ENCODE data around the gene PCBP3. TPM values are rescaled to one million over a fixed set of nuclear protein-coding genes. Genes with fewer than 3 reads are reported as not detected.

Gene PCBP3
- total RNA-seq, 1 donor from 2014 or later, result 3.8 TPM

DNA sequence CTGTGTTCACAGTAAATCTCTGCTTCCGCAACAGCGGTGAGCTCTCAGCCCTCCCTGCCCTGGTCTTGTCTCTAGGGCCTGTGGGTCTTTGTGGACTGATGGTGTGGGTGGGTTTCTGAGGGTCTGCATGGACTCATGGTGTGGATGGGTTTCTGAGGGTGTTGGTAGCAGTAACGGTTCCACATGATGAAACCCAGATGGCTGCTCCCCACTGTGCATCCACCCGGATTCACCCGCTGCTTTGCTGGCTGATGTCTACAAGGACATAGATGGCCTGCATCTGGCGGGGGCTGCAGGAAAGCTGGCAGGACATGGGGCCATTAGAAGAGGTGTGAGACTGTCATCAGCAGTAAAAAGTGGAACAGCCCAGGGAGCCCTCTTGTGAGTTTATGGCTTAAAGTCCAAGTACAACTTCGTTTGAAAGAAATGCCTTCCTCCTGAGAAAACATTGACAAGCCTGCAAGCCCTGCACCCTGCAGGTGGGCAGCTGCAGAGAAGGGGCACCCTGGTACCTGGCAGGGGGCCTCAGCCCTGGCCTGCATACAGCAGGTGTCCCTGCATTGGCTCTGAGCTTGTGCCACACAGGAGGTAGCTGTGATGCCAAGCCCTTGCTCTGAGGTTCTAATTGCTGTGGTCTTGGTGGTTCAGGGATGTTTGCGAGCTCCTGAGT, 181.2 kb downstream of the PCBP3 start:
- DNase-seq, result no peak
- Histone ChIP-seq H3K27me3 (no peaks in the 10 kb centered on the region), H3K36me3 (no peaks in the 10 kb centered on the region), H3K9me3 (no peaks in the 10 kb centered on the region), H3K27ac (no peak overlapping the region), H3K4me1 (no peaks in the 10 kb centered on the region), H3K4me3 (no peak overlapping the region)
- intact Hi-C loops (cut with DNase I), result loop anchor here (10.0 kb wide), 1 partner anchor 270 kb away; no protein-coding TSS in a partner anchor
- no peak for ATAC-seq
- TF ChIP-seq, protein P1, sequence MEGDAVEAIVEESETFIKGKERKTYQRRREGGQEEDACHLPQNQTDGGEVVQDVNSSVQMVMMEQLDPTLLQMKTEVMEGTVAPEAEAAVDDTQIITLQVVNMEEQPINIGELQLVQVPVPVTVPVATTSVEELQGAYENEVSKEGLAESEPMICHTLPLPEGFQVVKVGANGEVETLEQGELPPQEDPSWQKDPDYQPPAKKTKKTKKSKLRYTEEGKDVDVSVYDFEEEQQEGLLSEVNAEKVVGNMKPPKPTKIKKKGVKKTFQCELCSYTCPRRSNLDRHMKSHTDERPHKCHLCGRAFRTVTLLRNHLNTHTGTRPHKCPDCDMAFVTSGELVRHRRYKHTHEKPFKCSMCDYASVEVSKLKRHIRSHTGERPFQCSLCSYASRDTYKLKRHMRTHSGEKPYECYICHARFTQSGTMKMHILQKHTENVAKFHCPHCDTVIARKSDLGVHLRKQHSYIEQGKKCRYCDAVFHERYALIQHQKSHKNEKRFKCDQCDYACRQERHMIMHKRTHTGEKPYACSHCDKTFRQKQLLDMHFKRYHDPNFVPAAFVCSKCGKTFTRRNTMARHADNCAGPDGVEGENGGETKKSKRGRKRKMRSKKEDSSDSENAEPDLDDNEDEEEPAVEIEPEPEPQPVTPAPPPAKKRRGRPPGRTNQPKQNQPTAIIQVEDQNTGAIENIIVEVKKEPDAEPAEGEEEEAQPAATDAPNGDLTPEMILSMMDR (IDR thresholded peaks at IDR 0.05), result no peak

DNA sequence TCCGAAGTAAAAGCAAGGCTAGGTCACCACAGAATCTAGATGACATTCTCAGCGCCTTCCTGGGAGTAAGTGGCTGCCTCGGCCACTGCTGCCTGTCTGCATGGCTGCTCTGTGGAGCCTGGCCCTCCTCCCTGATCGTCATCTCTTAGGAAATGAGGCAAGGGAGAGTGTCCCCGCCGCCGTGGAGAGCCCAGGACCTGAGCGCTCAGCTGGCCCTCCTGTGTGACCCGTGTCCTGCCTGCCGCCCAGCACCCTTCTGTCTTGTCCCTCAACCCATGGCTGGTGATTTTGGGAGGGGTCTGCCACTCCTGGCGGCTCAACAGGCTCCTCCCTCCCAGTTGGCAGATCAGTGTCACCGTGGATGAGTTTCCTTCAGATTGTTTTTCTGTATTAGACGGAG, 181.7 kb downstream of the PCBP3 start:
- no peaks in the 10 kb centered on the region for H3K36me3 ChIP-seq
- no peaks in the 10 kb centered on the region for H3K9me3 ChIP-seq
- no peak for DNase-seq
- TF ChIP-seq, protein P1 (IDR thresholded peaks at IDR 0.05), result no peak
- ATAC-seq, result no peak
- no peaks in the 10 kb centered on the region for H3K4me1 ChIP-seq
- intact Hi-C loops (cut with DNase I), result loop anchor here (10.0 kb wide), 1 partner anchor 270 kb away; no protein-coding TSS in a partner anchor
- H3K4me3 ChIP-seq, result no peak overlapping the region
- H3K27ac ChIP-seq, result no peak overlapping the region
- H3K27me3 ChIP-seq, result no peaks in the 10 kb centered on the region

DNA sequence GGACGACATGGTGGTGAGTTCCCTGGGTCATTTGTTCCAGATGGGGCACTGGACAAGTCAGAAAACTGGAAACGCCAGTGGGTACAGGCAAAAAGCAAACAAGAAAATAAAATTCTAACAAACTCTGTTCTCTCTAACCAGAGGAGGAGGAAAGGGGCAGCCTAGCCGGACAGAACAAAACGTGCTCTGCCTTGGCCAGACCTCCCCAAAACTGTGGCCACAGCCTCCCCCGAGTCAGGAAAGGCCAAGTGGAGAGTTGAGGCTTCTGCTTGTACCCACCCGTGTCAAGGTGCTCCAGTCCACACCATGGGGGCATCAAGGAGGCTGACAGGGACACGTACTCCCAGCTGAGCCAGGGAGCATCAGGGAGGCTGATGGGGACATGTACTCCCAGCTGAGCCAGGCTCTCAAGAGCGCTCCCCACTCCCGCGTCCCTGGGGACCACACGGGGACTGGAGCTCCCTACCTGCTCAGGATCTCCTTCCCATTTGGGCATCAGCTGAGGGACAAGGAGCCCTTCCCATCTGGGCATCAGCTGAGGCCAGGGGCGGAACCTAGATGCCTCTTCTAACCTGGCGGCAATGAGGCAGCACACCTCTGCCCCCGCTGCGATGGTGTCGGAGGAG, 183.3 kb downstream of the PCBP3 start:
- Histone ChIP-seq H3K4me1 (no peaks in the 10 kb centered on the region), H3K27me3 (no peaks in the 10 kb centered on the region), H3K27ac (no peak overlapping the region), H3K4me3 (no peak overlapping the region), H3K36me3 (no peaks in the 10 kb centered on the region), H3K9me3 (no peaks in the 10 kb centered on the region)
- DNase-seq, result no peak
- TF ChIP-seq, protein P1 (IDR thresholded peaks at IDR 0.05), result no peak
- no peak for ATAC-seq
- intact Hi-C loops (cut with DNase I), result loop anchor here (10.0 kb wide), 1 partner anchor 272 kb away; no protein-coding TSS in a partner anchor

DNA sequence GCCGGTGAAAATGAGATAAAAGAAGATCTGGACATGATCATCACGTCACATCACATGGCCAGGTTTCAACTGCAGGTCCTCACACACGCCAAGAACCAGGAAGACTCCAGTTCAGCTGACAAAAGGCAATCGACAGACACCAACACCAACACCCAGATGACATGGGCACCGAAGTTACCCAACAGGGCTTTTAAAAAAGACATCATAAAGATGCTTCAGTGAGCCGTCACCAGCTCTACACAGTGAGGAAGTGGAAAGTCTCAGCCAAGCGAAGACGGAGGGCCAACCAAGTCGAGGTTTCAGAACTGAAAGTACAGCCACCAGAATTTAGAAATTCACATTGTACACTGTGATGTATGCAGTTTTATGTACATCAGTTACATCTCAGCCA, 183.8 kb downstream of the PCBP3 start:
- Histone ChIP-seq H3K4me3 (no peak overlapping the region), H3K27me3 (no peaks in the 10 kb centered on the region), H3K36me3 (no peaks in the 10 kb centered on the region), H3K9me3 (no peaks in the 10 kb centered on the region), H3K27ac (no peak overlapping the region), H3K4me1 (no peaks in the 10 kb centered on the region)
- intact Hi-C loops (cut with DNase I), result loop anchor here (10.0 kb wide), 1 partner anchor 272 kb away; no protein-coding TSS in a partner anchor
- TF ChIP-seq, protein P1 (IDR thresholded peaks at IDR 0.05), result no peak
- ATAC-seq (no peak), DNase-seq (no peak)

DNA sequence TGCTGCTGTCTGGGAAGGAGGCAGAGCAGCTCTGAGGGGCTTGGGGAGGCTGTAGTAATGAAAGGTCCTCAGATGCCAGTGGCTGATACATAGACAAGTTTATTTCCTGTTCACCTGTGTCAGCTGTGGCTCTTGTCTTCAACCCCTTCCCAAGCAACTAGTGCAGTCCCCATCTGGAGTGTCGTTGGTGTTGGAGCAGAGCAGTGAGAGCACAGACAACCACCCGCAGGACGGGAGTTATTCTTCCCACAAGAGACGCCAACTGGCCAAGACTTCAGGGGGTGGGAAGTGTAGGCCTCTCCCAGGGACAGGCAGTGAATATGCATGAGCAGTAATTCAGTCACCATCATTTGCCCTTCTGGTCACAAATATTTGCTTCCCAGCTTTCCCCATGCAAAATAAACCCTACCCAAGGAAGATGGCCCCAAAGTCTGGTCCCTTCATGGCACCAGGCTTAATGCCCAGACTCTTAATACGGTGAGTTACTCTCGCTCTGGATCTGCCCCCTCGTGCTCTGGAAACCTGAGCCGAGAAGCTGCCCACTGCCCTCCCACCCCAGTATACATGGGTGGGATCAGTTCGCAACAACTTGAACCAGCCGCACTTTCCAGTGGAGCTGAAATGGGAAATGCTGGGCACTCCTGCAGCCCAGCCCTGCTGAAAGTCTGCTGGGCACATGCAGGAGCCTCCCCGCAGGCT, 184.5 kb downstream of the PCBP3 start:
- no peaks in the 10 kb centered on the region for H3K4me1 ChIP-seq
- no peak overlapping the region for H3K4me3 ChIP-seq
- no peaks in the 10 kb centered on the region for H3K27me3 ChIP-seq
- H3K27ac ChIP-seq, result no peak overlapping the region
- no peaks in the 10 kb centered on the region for H3K9me3 ChIP-seq
- ATAC-seq, result no peak
- TF ChIP-seq, protein P1 (IDR thresholded peaks at IDR 0.05), result no peak
- H3K36me3 ChIP-seq, result no peaks in the 10 kb centered on the region
- no peak for DNase-seq
- intact Hi-C loops (cut with DNase I), result loop anchor here (10.0 kb wide), 1 partner anchor 273 kb away; no protein-coding TSS in a partner anchor
